Measurements from ENCODE around the gene PUSL1. TPM values are rescaled to one million over a fixed set of nuclear protein-coding genes. Genes with fewer than 3 reads are reported as not detected.

The PUSL1 gene
- polyA plus RNA-seq, 2 of the 4 experiments (the other 2 are of a cell fraction) = 7.4 to 14.6 TPM

DNA sequence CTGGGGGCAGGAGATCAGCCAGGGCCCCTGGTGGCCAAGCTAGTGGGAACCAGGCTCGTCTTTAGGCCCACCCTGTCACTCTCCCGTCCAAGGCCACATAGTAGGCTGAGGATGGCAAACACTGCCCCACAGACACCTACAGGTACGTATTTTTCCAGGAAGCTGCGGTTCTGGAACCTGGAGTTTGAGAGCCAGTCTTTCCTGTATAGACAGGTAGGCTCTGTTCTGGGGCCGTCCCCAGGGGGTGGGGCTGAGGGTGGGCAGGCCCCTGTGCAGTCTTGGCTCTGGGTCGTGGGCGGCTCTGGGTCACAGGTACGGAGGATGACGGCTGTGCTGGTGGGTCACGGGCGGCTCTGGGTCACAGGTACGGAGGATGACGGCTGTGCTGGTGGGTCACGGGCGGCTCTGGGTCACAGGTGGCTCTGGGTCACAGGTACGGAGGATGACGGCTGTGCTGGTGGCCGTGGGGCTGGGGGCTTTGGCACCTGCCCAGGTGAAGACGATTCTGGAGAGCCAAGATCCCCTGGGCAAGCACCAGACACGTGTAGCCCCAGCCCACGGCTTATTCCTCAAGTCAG is 2.2 kb downstream of the PUSL1 start:
- ATAC-seq (no peak), FAIRE-seq (no peak), DNase-seq (ENCODE audit: low read depth in 1 of 2, low spot score in 1 of 2) (no peak)
- CTCF ChIA-PET = interaction anchor here (1.6 kb wide), 1 partner anchor 8 kb away, joined by 4 read pairs; no protein-coding TSS in a partner anchor
- H3K4me2 ChIP-seq = no peak overlapping the region
- no peaks in the 10 kb centered on the region for H3K9me3 ChIP-seq
- 85% methylated on average over 7 of the region's 21 CpGs for WGBS (ENCODE audit: missing lambda C conversion rate)
- H3K27ac ChIP-seq = no peak overlapping the region
- H3K4me3 ChIP-seq = no peak overlapping the region
- no peak for TF ChIP-seq ZNF302 (CRISPR knock-in tag; IDR thresholded peaks at IDR 0.05)
- no peak for TF ChIP-seq HOXB5 (CRISPR knock-in tag; IDR thresholded peaks at IDR 0.05)
- TF ChIP-seq CEBPB (IDR thresholded peaks at IDR 0.05) = no peak
- no peak for TF ChIP-seq FOSB (CRISPR knock-in tag; IDR thresholded peaks at IDR 0.05)
- no peak for TF ChIP-seq MAZ (IDR thresholded peaks at IDR 0.05; ENCODE audit: borderline replicate concordance, low read depth, low read length)
- no peak for TF ChIP-seq CHD2 (IDR thresholded peaks at IDR 0.05; ENCODE audit: low read length, partially characterized antibody)
- TF ChIP-seq, protein P1, sequence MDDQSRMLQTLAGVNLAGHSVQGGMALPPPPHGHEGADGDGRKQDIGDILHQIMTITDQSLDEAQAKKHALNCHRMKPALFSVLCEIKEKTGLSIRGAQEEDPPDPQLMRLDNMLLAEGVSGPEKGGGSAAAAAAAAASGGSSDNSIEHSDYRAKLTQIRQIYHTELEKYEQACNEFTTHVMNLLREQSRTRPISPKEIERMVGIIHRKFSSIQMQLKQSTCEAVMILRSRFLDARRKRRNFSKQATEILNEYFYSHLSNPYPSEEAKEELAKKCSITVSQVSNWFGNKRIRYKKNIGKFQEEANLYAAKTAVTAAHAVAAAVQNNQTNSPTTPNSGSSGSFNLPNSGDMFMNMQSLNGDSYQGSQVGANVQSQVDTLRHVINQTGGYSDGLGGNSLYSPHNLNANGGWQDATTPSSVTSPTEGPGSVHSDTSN (IDR thresholded peaks at IDR 0.05) = no peak
- no peak for TF ChIP-seq RFX5 (IDR thresholded peaks at IDR 0.05)
- no peak for TF ChIP-seq NFE2L2 (conservative IDR thresholded peaks at IDR 0.05; ENCODE audit: low read length)
- no peak for TF ChIP-seq ZC3H11A (IDR thresholded peaks at IDR 0.05)
- TF ChIP-seq JUN (IDR thresholded peaks at IDR 0.05) = no peak
- TF ChIP-seq SMC3 (IDR thresholded peaks at IDR 0.05) = no peak
- no peak for TF ChIP-seq EHF (CRISPR knock-in tag; IDR thresholded peaks at IDR 0.05)
- TF ChIP-seq PHF8 (IDR thresholded peaks at IDR 0.05; ENCODE audit: borderline replicate concordance, low read depth) = no peak
- TF ChIP-seq, protein P2, sequence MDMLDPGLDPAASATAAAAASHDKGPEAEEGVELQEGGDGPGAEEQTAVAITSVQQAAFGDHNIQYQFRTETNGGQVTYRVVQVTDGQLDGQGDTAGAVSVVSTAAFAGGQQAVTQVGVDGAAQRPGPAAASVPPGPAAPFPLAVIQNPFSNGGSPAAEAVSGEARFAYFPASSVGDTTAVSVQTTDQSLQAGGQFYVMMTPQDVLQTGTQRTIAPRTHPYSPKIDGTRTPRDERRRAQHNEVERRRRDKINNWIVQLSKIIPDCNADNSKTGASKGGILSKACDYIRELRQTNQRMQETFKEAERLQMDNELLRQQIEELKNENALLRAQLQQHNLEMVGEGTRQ (IDR thresholded peaks at IDR 0.05) = no peak
- TF ChIP-seq, protein P3, sequence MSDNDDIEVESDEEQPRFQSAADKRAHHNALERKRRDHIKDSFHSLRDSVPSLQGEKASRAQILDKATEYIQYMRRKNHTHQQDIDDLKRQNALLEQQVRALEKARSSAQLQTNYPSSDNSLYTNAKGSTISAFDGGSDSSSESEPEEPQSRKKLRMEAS (IDR thresholded peaks at IDR 0.05) = no peak
- TF ChIP-seq RARB (CRISPR knock-in tag; IDR thresholded peaks at IDR 0.05) = no peak
- no peak for TF ChIP-seq HEYL (CRISPR knock-in tag; IDR thresholded peaks at IDR 0.05)
- no peak for TF ChIP-seq KDM1A (IDR thresholded peaks at IDR 0.05; ENCODE audit: low read depth)
- no peak for TF ChIP-seq RAD21 (conservative IDR thresholded peaks at IDR 0.05 in 1 of 2, IDR thresholded peaks at IDR 0.05 in 1 of 2)
- POLR2A ChIA-PET = no interaction called here
- peaks cover 24% of the 10 kb centered on the region for H3K4me1 ChIP-seq

DNA sequence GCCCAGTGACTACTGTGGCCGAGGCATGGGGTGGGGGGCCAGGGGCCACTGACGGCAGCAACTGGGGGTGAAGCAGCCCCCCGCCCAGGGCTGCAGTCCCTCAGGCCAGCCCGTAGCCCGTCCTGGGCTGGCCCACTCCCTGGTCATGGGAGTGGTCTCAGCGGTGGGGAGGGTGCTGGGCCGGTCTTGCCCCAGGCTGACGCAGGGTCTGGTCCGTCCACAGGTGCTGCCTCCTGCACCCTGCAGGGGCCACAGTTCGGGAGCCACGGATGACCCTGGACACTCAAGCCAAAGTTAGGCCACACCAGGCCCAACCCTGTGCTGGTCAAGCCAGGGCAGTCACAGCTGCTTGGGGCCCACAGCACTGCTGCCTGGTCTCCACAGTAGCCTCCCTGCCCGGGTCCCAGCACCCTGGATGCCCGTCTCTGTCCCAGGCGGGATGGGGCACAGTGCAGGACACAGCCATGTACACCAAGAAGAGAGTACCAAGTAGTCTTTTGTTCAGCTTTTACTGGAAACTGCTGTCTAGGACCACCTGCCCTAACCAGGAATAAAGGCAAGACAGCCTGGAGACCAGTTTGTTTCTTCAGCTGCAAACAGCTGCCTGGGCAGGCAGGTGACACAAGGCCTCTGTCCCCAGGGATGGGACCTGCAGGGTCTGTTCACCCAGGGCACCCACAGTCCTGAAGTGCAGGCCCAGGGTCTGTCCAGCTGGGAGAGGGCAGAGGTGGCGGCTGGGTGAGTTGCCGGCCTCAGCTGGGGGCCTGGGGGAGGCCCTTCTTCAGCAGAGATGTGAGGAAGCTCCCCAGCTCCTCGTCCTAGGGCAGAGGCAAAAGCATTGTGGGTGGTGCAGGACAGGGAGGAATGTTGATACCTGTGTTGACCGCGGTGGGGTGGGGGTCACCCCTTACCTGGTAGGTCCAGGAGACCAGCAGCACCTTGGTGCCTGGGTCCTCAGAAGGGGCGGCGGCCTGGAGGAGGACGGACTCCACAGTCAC is 3.0 kb downstream of the PUSL1 start:
- FAIRE-seq = no peak
- H3K4me2 ChIP-seq = no peak overlapping the region
- ATAC-seq = no peak
- peaks cover 16% of the 10 kb centered on the region for H3K4me1 ChIP-seq
- no peak overlapping the region for H3K4me3 ChIP-seq
- POLR2A ChIA-PET = interaction anchor here (1.0 kb wide), 1 partner anchor 88 kb away, joined by 3 read pairs; the partner anchor contains the start of gene CCNL2
- no peak for DNase-seq (ENCODE audit: low read depth in 1 of 2, low spot score in 1 of 2)
- H3K9me3 ChIP-seq = no peaks in the 10 kb centered on the region
- 98% methylated on average over 8 of the region's 22 CpGs for WGBS (ENCODE audit: missing lambda C conversion rate)
- TF ChIP-seq SMC3 (IDR thresholded peaks at IDR 0.05) (no peak), ESRRA (IDR thresholded peaks at IDR 0.05; ENCODE audit: borderline replicate concordance, low read length) (no peak), RFX5 (IDR thresholded peaks at IDR 0.05) (no peak), HOXB5 (CRISPR knock-in tag; IDR thresholded peaks at IDR 0.05) (no peak), RARB (CRISPR knock-in tag; IDR thresholded peaks at IDR 0.05) (no peak), CBX8 (IDR thresholded peaks at IDR 0.05) (no peak), CEBPB (IDR thresholded peaks at IDR 0.05) (no peak), HOXA7 (CRISPR knock-in tag; IDR thresholded peaks at IDR 0.05) (no peak), CBX2 (IDR thresholded peaks at IDR 0.05; ENCODE audit: borderline replicate concordance, low read depth) (no peak), HOXB13 (CRISPR knock-in tag; IDR thresholded peaks at IDR 0.05; ENCODE audit: low read depth) (no peak), EP300 (IDR thresholded peaks at IDR 0.05) (no peak), ZNF302 (CRISPR knock-in tag; IDR thresholded peaks at IDR 0.05) (no peak), FOSB (CRISPR knock-in tag; IDR thresholded peaks at IDR 0.05) (no peak)
- TF ChIP-seq, protein P4, sequence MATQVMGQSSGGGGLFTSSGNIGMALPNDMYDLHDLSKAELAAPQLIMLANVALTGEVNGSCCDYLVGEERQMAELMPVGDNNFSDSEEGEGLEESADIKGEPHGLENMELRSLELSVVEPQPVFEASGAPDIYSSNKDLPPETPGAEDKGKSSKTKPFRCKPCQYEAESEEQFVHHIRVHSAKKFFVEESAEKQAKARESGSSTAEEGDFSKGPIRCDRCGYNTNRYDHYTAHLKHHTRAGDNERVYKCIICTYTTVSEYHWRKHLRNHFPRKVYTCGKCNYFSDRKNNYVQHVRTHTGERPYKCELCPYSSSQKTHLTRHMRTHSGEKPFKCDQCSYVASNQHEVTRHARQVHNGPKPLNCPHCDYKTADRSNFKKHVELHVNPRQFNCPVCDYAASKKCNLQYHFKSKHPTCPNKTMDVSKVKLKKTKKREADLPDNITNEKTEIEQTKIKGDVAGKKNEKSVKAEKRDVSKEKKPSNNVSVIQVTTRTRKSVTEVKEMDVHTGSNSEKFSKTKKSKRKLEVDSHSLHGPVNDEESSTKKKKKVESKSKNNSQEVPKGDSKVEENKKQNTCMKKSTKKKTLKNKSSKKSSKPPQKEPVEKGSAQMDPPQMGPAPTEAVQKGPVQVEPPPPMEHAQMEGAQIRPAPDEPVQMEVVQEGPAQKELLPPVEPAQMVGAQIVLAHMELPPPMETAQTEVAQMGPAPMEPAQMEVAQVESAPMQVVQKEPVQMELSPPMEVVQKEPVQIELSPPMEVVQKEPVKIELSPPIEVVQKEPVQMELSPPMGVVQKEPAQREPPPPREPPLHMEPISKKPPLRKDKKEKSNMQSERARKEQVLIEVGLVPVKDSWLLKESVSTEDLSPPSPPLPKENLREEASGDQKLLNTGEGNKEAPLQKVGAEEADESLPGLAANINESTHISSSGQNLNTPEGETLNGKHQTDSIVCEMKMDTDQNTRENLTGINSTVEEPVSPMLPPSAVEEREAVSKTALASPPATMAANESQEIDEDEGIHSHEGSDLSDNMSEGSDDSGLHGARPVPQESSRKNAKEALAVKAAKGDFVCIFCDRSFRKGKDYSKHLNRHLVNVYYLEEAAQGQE (IDR thresholded peaks at IDR 0.05) = no peak
- TF ChIP-seq, protein P5, sequence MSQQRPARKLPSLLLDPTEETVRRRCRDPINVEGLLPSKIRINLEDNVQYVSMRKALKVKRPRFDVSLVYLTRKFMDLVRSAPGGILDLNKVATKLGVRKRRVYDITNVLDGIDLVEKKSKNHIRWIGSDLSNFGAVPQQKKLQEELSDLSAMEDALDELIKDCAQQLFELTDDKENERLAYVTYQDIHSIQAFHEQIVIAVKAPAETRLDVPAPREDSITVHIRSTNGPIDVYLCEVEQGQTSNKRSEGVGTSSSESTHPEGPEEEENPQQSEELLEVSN (IDR thresholded peaks at IDR 0.05; ENCODE audit: borderline replicate concordance, low read depth) = no peak
- TF ChIP-seq, protein P3 (IDR thresholded peaks at IDR 0.05) = no peak
- CTCF ChIA-PET = interaction anchor here (1.6 kb wide), 1 partner anchor 9 kb away, joined by 4 read pairs; no protein-coding TSS in a partner anchor
- no peak overlapping the region for H3K27ac ChIP-seq
